WTC11 (cell line): ENCODE measurements around the gene POP5. TPM values are rescaled to one million over a fixed set of nuclear protein-coding genes. Genes with fewer than 3 reads are reported as not detected.

Experiments
- ATAC-seq: fragments of 200-7000 bp; cut with Tn5 transposase; 2 replicates; pipeline ENCODE4 v1.10.0; 2021; ENCODE audit warnings: mild to moderate bottlenecking, moderate library complexity
- CTCF ChIA-PET: fragments of 300-600 bp; sonication (Branson Sonifier 250); formaldehyde crosslinking; loops from one replicate; lab custom pipeline; 2021; ENCODE audit warnings: antibody characterized with exemption; lab: Charles Lee
- POLR2A ChIA-PET: fragments of 350-600 bp; sonication (Branson Sonifier 250); formaldehyde crosslinking; loops from one replicate; lab custom pipeline; 2021; ENCODE audit warnings: antibody characterized with exemption; lab: Charles Lee
- DNase-seq: peaks from one replicate; pipeline ENCODE4 v3.0.0; 2021; ENCODE audit warnings: low spot score
- H3K27ac Mint-ChIP-seq: 2 replicates; pipeline ENCODE4 v1.8.0; 2021; ENCODE audit warnings: mixed read lengths
- H3K27me3 Mint-ChIP-seq: 2 replicates; pipeline ENCODE4 v1.8.0; 2021; ENCODE audit warnings: low read depth, mild to moderate bottlenecking, moderate library complexity, mixed read lengths
- H3K36me3 Mint-ChIP-seq: 2 replicates; pipeline ENCODE4 v1.8.0; 2021; ENCODE audit warnings: mixed read lengths
- H3K4me1 Mint-ChIP-seq: 2 replicates; pipeline ENCODE4 v1.8.0; 2022; ENCODE audit warnings: mixed read lengths
- H3K4me3 Mint-ChIP-seq: 2 replicates; pipeline ENCODE4 v1.8.0; 2021; ENCODE audit warnings: mild to moderate bottlenecking, moderate library complexity, mixed read lengths
- H3K9me3 Mint-ChIP-seq: 2 replicates; pipeline ENCODE4 v1.8.0; 2021; ENCODE audit warnings: mixed read lengths
- AR ChIP-seq: fragments of 250-450 bp; sonication (Bioruptor Pico); IDR thresholded peaks from 2 replicates; pipeline ENCODE4 v1.9.0; 2021; ENCODE audit warnings: mild to moderate bottlenecking
- ATF6 ChIP-seq: sonication (generic); formaldehyde crosslinking; IDR thresholded peaks from 2 replicates; pipeline ENCODE4 v1.8.1; 2023; ENCODE audit warnings: mild to moderate bottlenecking, missing genetic modification reagents
- CBFB ChIP-seq: sonication (generic); formaldehyde crosslinking; IDR thresholded peaks from 2 replicates; pipeline ENCODE4 v1.8.1; 2022; ENCODE audit warnings: mild to moderate bottlenecking, low read depth, missing genetic modification reagents
- CDX4 ChIP-seq: fragments of 250-450 bp; sonication (Bioruptor Pico); IDR thresholded peaks from 2 replicates; pipeline ENCODE4 v1.9.0; 2021; ENCODE audit warnings: moderate library complexity, mild to moderate bottlenecking, inconsistent platforms, borderline replicate concordance
- CREM ChIP-seq: sonication (generic); formaldehyde crosslinking; IDR thresholded peaks from 2 replicates; pipeline ENCODE4 v1.8.1; 2022; ENCODE audit warnings: mild to moderate bottlenecking, missing genetic modification reagents, moderate library complexity
- ELF4 ChIP-seq: sonication (generic); formaldehyde crosslinking; IDR thresholded peaks from 2 replicates; pipeline ENCODE4 v1.8.1; 2022; ENCODE audit warnings: low read depth, mild to moderate bottlenecking, moderate library complexity, missing genetic modification reagents
- ESRRA ChIP-seq: sonication (generic); formaldehyde crosslinking; IDR thresholded peaks from 2 replicates; pipeline ENCODE4 v1.8.1; 2022; ENCODE audit warnings: mild to moderate bottlenecking, missing genetic modification reagents, borderline replicate concordance
- FOXK1 ChIP-seq: sonication (generic); formaldehyde crosslinking; IDR thresholded peaks from 2 replicates; pipeline ENCODE4 v1.8.0; 2022; ENCODE audit warnings: mild to moderate bottlenecking, moderate library complexity, missing genetic modification reagents
- FOXP1 ChIP-seq: sonication (generic); formaldehyde crosslinking; IDR thresholded peaks from 2 replicates; pipeline ENCODE4 v1.8.0; 2022; ENCODE audit warnings: missing genetic modification reagents, mild to moderate bottlenecking, moderate library complexity, borderline replicate concordance
- GRHL2 ChIP-seq: fragments of 250-450 bp; sonication (Bioruptor Pico); IDR thresholded peaks from 2 replicates; pipeline ENCODE4 v1.8.0; 2022; ENCODE audit warnings: mild to moderate bottlenecking, moderate library complexity; ENCODE audit not compliant: insufficient replicate concordance, severe bottlenecking
- HMGA2 ChIP-seq: fragments of 250-450 bp; sonication (Bioruptor Pico); IDR thresholded peaks from 2 replicates; pipeline ENCODE4 v1.4.0; 2021; ENCODE audit warnings: mild to moderate bottlenecking, moderate library complexity
- IRF2 ChIP-seq: sonication (generic); formaldehyde crosslinking; IDR thresholded peaks from 2 replicates; pipeline ENCODE4 v1.8.0; 2022; ENCODE audit warnings: low read depth, missing genetic modification reagents, borderline replicate concordance
- KAT7 ChIP-seq: sonication (generic); formaldehyde crosslinking; IDR thresholded peaks from 2 replicates; pipeline ENCODE4 v1.8.1; 2023; ENCODE audit warnings: missing genetic modification reagents, mild to moderate bottlenecking, borderline replicate concordance
- RELA ChIP-seq: sonication (generic); formaldehyde crosslinking; IDR thresholded peaks from 2 replicates; pipeline ENCODE4 v1.8.1; 2022; ENCODE audit warnings: missing genetic modification reagents, mild to moderate bottlenecking, borderline replicate concordance
- SMAD3 ChIP-seq: sonication (generic); formaldehyde crosslinking; IDR thresholded peaks from 2 replicates; pipeline ENCODE4 v1.8.0; 2022; ENCODE audit warnings: missing genetic modification reagents, mild to moderate bottlenecking, borderline replicate concordance
- STAT6 ChIP-seq: sonication (generic); formaldehyde crosslinking; conservative IDR thresholded peaks from 2 replicates; pipeline ENCODE4 v1.8.1; 2023; ENCODE audit warnings: mild to moderate bottlenecking, low read depth, missing genetic modification reagents, moderate library complexity
- ZNF317 ChIP-seq: sonication (generic); formaldehyde crosslinking; IDR thresholded peaks from 2 replicates; pipeline ENCODE4 v1.8.1; 2023; ENCODE audit warnings: low read depth, mild to moderate bottlenecking, moderate library complexity, missing genetic modification reagents, borderline replicate concordance
- ZNF425 ChIP-seq: fragments of 250-450 bp; sonication (Bioruptor Pico); conservative IDR thresholded peaks from 2 replicates; pipeline ENCODE4 v1.9.0; 2021; ENCODE audit warnings: mild to moderate bottlenecking
- total RNA-seq: library from RNA; stranded (reverse); gene quantifications from 3 replicates; pipeline ENCODE4 v1.2.3, GENCODE V29; 2021

Gene POP5
- total RNA-seq, 1 experiment from 2014 or later: 54.7 TPM

GRCh38 chr12:120557589-120557988, 23.6 kb downstream of the POP5 start:
- Mint-ChIP-seq H3K27ac (no peak overlapping the region), H3K4me3 (no peak overlapping the region), H3K9me3 (no peaks in the 10 kb centered on the region), H3K4me1 (no peaks in the 10 kb centered on the region), H3K27me3 (no peaks in the 10 kb centered on the region), H3K36me3 (peaks cover 55% of the 10 kb centered on the region)
- no peak for TF ChIP-seq ZNF317 (CRISPR knock-in tag)
- no peak for TF ChIP-seq FOXK1 (CRISPR knock-in tag)
- no peak for TF ChIP-seq HMGA2
- no peak for TF ChIP-seq CDX4 (CRISPR knock-in tag)
- TF ChIP-seq STAT6 (CRISPR knock-in tag): no peak
- TF ChIP-seq ELF4: no peak
- TF ChIP-seq CREM (CRISPR knock-in tag): no peak
- no peak for TF ChIP-seq ESRRA
- no peak for TF ChIP-seq GRHL2 (CRISPR knock-in tag)
- no peak for TF ChIP-seq AR
- no peak for TF ChIP-seq ZNF425
- no peak for TF ChIP-seq IRF2 (CRISPR knock-in tag)
- no peak for TF ChIP-seq KAT7 (CRISPR knock-in tag)
- TF ChIP-seq ATF6 (CRISPR knock-in tag): no peak
- TF ChIP-seq SMAD3 (CRISPR knock-in tag): no peak
- no peak for TF ChIP-seq RELA (CRISPR knock-in tag)
- no peak for TF ChIP-seq FOXP1 (CRISPR knock-in tag)
- TF ChIP-seq CBFB: no peak
- DNase-seq: no peak
- ATAC-seq: no peak
- POLR2A ChIA-PET: no interaction called here
- CTCF ChIA-PET: no interaction called here
